Adrenal gland (tissue), 5 donors: ENCODE measurements around the gene BCAS3.

Source experiments
- POLR2A ChIP-seq, 2 donors: fragments of 450-650 bp; IDR thresholded peaks; one replicate each; pipeline ENCODE4 v1.6.1; 2017; ENCODE audit warnings: antibody characterized with exemption in 2 of 2, mild to moderate bottlenecking in 2 of 2, moderate library complexity in 1 of 2
- TF ChIP-seq, protein P1 (sequence below), 6 experiments: fragments of 450-650 bp in 4 of 6; fragments of 200-600 bp in 2 of 6; sonication (generic) in 1 of 6; IDR thresholded peaks; 1 replicate in 5 of 6; 2 replicates in 1 of 6; pipeline versions ENCODE4 v1.5.1 to v1.8.0; 2016 to 2021; ENCODE audit warnings: antibody characterized with exemption in 6 of 6, mild to moderate bottlenecking in 2 of 6, moderate library complexity in 1 of 6
- donor health status: DM: no; HTN: no; CAD: no.

GRCh38 chr17:61047515-61047914 is 369.9 kb downstream of the BCAS3 start:
- TF ChIP-seq, protein P1, sequence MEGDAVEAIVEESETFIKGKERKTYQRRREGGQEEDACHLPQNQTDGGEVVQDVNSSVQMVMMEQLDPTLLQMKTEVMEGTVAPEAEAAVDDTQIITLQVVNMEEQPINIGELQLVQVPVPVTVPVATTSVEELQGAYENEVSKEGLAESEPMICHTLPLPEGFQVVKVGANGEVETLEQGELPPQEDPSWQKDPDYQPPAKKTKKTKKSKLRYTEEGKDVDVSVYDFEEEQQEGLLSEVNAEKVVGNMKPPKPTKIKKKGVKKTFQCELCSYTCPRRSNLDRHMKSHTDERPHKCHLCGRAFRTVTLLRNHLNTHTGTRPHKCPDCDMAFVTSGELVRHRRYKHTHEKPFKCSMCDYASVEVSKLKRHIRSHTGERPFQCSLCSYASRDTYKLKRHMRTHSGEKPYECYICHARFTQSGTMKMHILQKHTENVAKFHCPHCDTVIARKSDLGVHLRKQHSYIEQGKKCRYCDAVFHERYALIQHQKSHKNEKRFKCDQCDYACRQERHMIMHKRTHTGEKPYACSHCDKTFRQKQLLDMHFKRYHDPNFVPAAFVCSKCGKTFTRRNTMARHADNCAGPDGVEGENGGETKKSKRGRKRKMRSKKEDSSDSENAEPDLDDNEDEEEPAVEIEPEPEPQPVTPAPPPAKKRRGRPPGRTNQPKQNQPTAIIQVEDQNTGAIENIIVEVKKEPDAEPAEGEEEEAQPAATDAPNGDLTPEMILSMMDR (IDR thresholded peaks at IDR 0.05), result no peak
- TF ChIP-seq POLR2A (IDR thresholded peaks at IDR 0.05), result no peak
